Measurements from ENCODE around the gene SART3. TPM values are rescaled to one million over a fixed set of nuclear protein-coding genes. Genes with fewer than 3 reads are reported as not detected.

Gene SART3
- total RNA-seq, 1 experiment from 2014 or later: 89.4 TPM

DNA sequence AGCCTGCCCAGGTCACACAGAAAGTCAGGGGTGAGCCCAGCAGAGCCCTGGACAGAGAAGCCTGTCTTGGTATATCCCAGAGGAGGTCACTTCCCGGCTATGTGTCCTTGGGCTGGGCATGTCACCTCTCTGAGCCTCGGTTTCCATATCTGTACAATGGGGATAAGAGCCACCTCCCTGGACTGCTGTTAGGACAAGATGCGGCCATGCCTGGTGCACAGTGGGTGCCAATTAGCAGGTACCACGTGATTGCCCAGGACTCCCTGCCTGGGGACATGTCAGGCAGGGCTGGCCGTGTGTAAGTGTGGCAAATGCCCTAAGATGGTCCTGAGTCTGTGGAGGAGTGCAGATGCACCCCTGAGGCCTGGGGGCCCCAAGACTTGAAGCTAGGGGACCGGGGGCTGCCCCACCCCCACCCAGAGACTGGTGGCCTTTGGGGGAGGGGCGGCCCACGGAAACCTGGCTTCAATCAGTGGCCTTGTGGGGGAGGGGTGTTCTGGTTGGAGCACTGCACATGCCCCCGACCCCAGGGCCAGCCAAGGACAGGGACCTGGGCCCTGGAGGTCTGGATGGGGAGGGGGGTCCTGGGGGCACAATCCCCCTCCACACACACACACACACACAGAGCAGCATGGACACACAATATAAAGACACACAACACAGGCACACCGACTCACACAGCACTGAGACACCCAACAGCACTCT lies 36.0 kb upstream of the SART3 start:
- no peak overlapping the region for H3K27ac ChIP-seq (ENCODE audit: insufficient read length, low read depth, low read length)
- TF ChIP-seq, protein P1, sequence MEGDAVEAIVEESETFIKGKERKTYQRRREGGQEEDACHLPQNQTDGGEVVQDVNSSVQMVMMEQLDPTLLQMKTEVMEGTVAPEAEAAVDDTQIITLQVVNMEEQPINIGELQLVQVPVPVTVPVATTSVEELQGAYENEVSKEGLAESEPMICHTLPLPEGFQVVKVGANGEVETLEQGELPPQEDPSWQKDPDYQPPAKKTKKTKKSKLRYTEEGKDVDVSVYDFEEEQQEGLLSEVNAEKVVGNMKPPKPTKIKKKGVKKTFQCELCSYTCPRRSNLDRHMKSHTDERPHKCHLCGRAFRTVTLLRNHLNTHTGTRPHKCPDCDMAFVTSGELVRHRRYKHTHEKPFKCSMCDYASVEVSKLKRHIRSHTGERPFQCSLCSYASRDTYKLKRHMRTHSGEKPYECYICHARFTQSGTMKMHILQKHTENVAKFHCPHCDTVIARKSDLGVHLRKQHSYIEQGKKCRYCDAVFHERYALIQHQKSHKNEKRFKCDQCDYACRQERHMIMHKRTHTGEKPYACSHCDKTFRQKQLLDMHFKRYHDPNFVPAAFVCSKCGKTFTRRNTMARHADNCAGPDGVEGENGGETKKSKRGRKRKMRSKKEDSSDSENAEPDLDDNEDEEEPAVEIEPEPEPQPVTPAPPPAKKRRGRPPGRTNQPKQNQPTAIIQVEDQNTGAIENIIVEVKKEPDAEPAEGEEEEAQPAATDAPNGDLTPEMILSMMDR (conservative IDR thresholded peaks at IDR 0.05): no peak
- no peak overlapping the region for H3K4me3 Mint-ChIP-seq
- H4K91ac ChIP-seq (ENCODE audit: insufficient read length, low read depth, low read length): no peak overlapping the region
- no peak overlapping the region for H2BK15ac ChIP-seq (ENCODE audit: low read depth, low read length)
- H3K4me2 ChIP-seq (ENCODE audit: insufficient read depth, insufficient read length, low read length): no peak overlapping the region
- no peak overlapping the region for H3K27ac Mint-ChIP-seq
- H4K20me1 ChIP-seq (ENCODE audit: control insufficient read depth, insufficient read depth, insufficient read length): no peaks in the 10 kb centered on the region
- H3K23me2 ChIP-seq (ENCODE audit: insufficient read length, low read depth, low read length, poor library complexity, severe bottlenecking): no peaks in the 10 kb centered on the region
- no peak overlapping the region for H2AFZ ChIP-seq (ENCODE audit: low read length)
- H2AK5ac ChIP-seq (ENCODE audit: insufficient read length, low read length): no peak overlapping the region
- no peak overlapping the region for H2BK5ac ChIP-seq (ENCODE audit: insufficient read length, low read length)
- H3K27me3 Mint-ChIP-seq (ENCODE audit: low read depth): peaks cover 2% of the 10 kb centered on the region; the same call in 1 of the 2 replicates
- no peaks in the 10 kb centered on the region for H3K79me1 ChIP-seq (ENCODE audit: insufficient read depth, low read depth, low read length, poor library complexity, severe bottlenecking)
- H4K5ac ChIP-seq (ENCODE audit: insufficient read length, low read depth, low read length): no peak overlapping the region
- no peak overlapping the region for H4K8ac ChIP-seq (replicated peaks; ENCODE audit: insufficient read length, low read depth, low read length)
- no peak overlapping the region for H3T11ph ChIP-seq (ENCODE audit: low read length)
- no peaks in the 10 kb centered on the region for H3K9me3 ChIP-seq (ENCODE audit: control insufficient read depth, low read depth, low read length)
- H2BK120ac ChIP-seq (ENCODE audit: low read depth, low read length, poor library complexity, severe bottlenecking): no peak overlapping the region
- no peak overlapping the region for H2BK20ac ChIP-seq (ENCODE audit: low read depth, low read length, poor library complexity, severe bottlenecking)
- no CpG with 5 or more reads among the region's 10 CpGs for WGBS (ENCODE audit: extremely low coverage, insufficient read length, low lambda C conversion rate)
- H3K79me2 ChIP-seq (ENCODE audit: insufficient read depth, low read length): no peaks in the 10 kb centered on the region
- no peaks in the 10 kb centered on the region for H3K27me3 ChIP-seq (ENCODE audit: insufficient read depth, low read length)
- H3K14ac ChIP-seq (ENCODE audit: insufficient read depth, low read length): no peak overlapping the region
- H3K9ac ChIP-seq (ENCODE audit: extremely low read depth, insufficient read length, low read length): no peak overlapping the region
- no peak overlapping the region for H3K4ac ChIP-seq (ENCODE audit: low read depth, low read length)
- no peak overlapping the region for H3K18ac ChIP-seq (ENCODE audit: insufficient read length, low read depth, low read length)
- no peak overlapping the region for H3K56ac ChIP-seq (ENCODE audit: insufficient read length, low read depth, low read length)
- no peaks in the 10 kb centered on the region for H3K36me3 Mint-ChIP-seq (ENCODE audit: insufficient read depth in 1 of 3, low read depth in 3 of 3)
- H3K4me1 ChIP-seq (ENCODE audit: insufficient read depth, low read length): no peaks in the 10 kb centered on the region
- no peak overlapping the region for H3K23ac ChIP-seq (ENCODE audit: insufficient read length, low read depth, low read length)
- no peaks in the 10 kb centered on the region for H3K9me3 Mint-ChIP-seq
- H2BK12ac ChIP-seq (ENCODE audit: insufficient read length, low read depth, low read length): no peak overlapping the region
- no peak for DNase-seq
- peaks cover 4 to 9% of the 10 kb centered on the region in 2 experiments; a peak in 3 of 4 replicates for H3K4me1 Mint-ChIP-seq

All from H9 (cell line).